Measurements from ENCODE around the gene ZNF423.

Gene ZNF423

GRCh38 chr16:49622084-49622390, 233.9 kb downstream of the ZNF423 start:
- H3K4me3 ChIP-seq (ENCODE audit: low read depth, low read length), result no peak overlapping the region
- TF ChIP-seq CTCF (IDR thresholded peaks at IDR 0.05; ENCODE audit: insufficient read depth, low read depth, low read length, missing control alignments), result no peak
- DNase-seq (ENCODE audit: low read depth), result no peak

- TF ChIP-seq CTCF (IDR thresholded peaks at IDR 0.05; ENCODE audit: insufficient read depth, low read depth, low read length, missing control alignments), result no peak
- no peak for DNase-seq (ENCODE audit: low read depth)
- no peak overlapping the region for H3K4me3 ChIP-seq (ENCODE audit: low read depth, low read length)
Measured at GRCh38 chr16:49621241-49622083, 234.4 kb downstream of the ZNF423 start.

- no peak for TF ChIP-seq CTCF (IDR thresholded peaks at IDR 0.05; ENCODE audit: insufficient read depth, low read depth, low read length, missing control alignments)
- no peak for DNase-seq (ENCODE audit: low read depth)
- no peak overlapping the region for H3K4me3 ChIP-seq (ENCODE audit: low read depth, low read length)
Measured at GRCh38 chr16:49620869-49621240, 235.1 kb downstream of the ZNF423 start.

GRCh38 chr16:49620158-49620868, 235.6 kb downstream of the ZNF423 start:
- no peak overlapping the region for H3K4me3 ChIP-seq (ENCODE audit: low read depth, low read length)
- TF ChIP-seq CTCF (IDR thresholded peaks at IDR 0.05; ENCODE audit: insufficient read depth, low read depth, low read length, missing control alignments), result no peak
- no peak for DNase-seq (ENCODE audit: low read depth)

- DNase-seq (ENCODE audit: low read depth), result no peak
- TF ChIP-seq CTCF (IDR thresholded peaks at IDR 0.05; ENCODE audit: insufficient read depth, low read depth, low read length, missing control alignments), result no peak
- no peak overlapping the region for H3K4me3 ChIP-seq (ENCODE audit: low read depth, low read length)
Measured at GRCh38 chr16:49619811-49620157, 236.1 kb downstream of the ZNF423 start.

- H3K4me3 ChIP-seq (ENCODE audit: low read depth, low read length), result no peak overlapping the region
- TF ChIP-seq CTCF (IDR thresholded peaks at IDR 0.05; ENCODE audit: insufficient read depth, low read depth, low read length, missing control alignments), result no peak
- DNase-seq (ENCODE audit: low read depth), result no peak
Measured at GRCh38 chr16:49618955-49619354, 237.0 kb downstream of the ZNF423 start.
